ENCODE results near the gene PJA2. TPM values are rescaled to one million over a fixed set of nuclear protein-coding genes. Genes with fewer than 3 reads are reported as not detected.

The PJA2 gene
- total and polyA plus RNA-seq, 8 donors: 81.4 to 147 (median 125) TPM

DNA sequence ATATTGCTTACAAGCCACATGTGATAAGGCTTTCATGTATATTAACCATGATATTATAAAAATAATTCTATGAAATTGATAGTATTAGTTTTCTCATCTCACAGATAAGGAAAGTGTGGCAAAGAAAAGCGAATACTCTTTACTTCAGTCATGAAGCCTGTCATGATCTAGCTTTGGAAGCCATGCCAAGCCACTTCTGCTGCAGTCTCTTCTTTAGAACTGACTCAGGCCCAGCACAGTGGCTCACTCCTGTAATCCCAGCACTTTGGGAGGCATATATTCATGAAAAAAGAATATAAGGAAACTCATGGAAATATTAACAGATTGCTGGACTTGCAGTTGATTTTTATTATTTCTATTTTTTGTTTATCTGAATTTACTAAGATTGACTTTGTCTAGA, 42.9 kb upstream of the PJA2 start:
- TF ChIP-seq, protein P1, sequence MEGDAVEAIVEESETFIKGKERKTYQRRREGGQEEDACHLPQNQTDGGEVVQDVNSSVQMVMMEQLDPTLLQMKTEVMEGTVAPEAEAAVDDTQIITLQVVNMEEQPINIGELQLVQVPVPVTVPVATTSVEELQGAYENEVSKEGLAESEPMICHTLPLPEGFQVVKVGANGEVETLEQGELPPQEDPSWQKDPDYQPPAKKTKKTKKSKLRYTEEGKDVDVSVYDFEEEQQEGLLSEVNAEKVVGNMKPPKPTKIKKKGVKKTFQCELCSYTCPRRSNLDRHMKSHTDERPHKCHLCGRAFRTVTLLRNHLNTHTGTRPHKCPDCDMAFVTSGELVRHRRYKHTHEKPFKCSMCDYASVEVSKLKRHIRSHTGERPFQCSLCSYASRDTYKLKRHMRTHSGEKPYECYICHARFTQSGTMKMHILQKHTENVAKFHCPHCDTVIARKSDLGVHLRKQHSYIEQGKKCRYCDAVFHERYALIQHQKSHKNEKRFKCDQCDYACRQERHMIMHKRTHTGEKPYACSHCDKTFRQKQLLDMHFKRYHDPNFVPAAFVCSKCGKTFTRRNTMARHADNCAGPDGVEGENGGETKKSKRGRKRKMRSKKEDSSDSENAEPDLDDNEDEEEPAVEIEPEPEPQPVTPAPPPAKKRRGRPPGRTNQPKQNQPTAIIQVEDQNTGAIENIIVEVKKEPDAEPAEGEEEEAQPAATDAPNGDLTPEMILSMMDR (IDR thresholded peaks at IDR 0.05): no peak
- intact Hi-C loops (cut with DNase I): no loop called here
- DNase-seq: no peak
- Histone ChIP-seq H3K4me3 (no peak overlapping the region), H3K4me1 (peaks cover 0 to 13% of the 10 kb centered on the region in 2 donors), H3K36me3 (no peaks in the 10 kb centered on the region), H3K27me3 (no peaks in the 10 kb centered on the region), H3K9me3 (no peaks in the 10 kb centered on the region), H3K27ac (no peak overlapping the region)
- ATAC-seq: no peak

DNA sequence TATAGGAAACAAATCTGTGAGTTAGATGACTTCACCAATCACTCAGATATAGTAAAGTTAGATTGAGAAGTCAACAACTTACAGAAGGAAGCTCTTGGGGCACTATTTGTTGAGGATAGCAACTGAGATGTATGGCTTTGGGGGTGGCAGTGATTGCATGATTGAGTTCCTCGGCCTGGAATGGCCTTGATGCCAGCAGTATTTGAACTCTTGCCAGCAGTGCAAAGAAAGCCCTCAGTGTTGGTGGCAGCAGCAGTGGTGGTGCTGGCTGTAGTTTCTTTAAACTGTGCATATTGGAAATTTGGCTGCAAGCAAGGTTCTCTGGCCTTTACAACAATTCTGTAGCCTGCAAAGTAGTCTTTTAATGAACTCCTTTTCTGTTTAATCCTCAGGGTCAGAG, 41.4 kb upstream of the PJA2 start:
- Histone ChIP-seq H3K9me3 (no peaks in the 10 kb centered on the region), H3K27ac (no peak overlapping the region), H3K4me3 (no peak overlapping the region), H3K4me1 (peaks cover 0 to 11% of the 10 kb centered on the region in 2 donors), H3K36me3 (no peaks in the 10 kb centered on the region), H3K27me3 (no peaks in the 10 kb centered on the region)
- DNase-seq (no peak), ATAC-seq (no peak)
- intact Hi-C loops (cut with DNase I): no loop called here
- TF ChIP-seq, protein P1 (IDR thresholded peaks at IDR 0.05): no peak

DNA sequence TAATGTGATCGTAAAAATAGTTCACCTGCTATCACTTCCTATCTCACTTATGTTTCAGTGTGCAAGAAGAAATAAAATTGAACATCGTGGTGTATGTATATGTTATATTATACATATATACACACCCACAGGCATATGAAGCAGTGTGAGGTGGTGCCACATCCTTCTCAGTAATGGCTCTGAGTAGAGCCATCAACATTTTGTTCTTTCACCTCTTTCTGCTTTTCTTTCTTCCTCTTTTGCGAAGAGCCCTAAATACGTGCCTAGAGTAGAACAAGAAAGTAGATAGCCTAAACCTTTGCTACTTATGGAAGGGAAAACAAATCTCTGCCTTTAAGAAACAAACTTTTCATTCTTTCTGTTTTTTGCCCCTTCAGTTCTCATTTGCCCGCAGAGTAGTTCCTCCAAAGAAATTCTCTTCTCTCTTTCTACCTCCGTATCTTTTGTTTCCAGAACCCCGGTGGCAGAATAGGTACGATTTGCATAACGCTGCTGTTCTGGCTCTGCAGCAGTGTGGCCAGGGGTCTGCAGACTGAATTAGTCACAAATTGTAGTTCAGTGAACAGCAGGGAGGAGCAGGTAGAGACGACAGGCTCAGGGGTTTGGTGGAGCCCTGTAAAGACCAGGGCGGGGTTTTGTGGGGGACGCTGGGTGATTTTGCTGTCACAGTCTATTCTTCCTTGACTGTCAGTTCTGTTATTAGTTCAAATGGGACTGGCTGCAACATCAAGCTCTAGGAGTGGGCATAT, 40.5 kb upstream of the PJA2 start:
- Histone ChIP-seq H3K9me3 (no peaks in the 10 kb centered on the region), H3K4me3 (no peak overlapping the region), H3K27ac (no peak overlapping the region), H3K36me3 (no peaks in the 10 kb centered on the region), H3K27me3 (no peaks in the 10 kb centered on the region), H3K4me1 (peaks cover 0 to 3% of the 10 kb centered on the region in 2 donors)
- ATAC-seq (no peak), DNase-seq (no peak)
- intact Hi-C loops (cut with DNase I): no loop called here
- TF ChIP-seq, protein P1 (IDR thresholded peaks at IDR 0.05): no peak

DNA sequence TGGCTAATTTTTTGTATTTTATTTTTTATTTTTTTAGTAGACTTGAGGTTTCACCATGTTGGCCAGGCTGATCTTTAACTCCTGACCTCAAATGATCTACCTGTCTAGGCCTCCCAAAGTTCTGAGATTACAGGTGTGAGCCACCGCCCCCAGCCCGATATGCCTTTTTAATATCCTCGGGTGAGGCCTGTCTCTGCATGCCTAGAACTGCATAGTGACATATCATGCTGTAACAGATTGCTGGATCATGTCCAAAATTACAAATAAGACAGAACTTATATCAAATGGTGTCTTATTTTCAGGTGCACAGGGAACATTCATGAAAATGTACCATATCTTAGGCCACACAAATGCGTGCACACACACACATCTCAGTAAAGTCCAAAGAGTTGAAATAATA, 39.1 kb upstream of the PJA2 start:
- Histone ChIP-seq H3K36me3 (no peaks in the 10 kb centered on the region), H3K27me3 (no peaks in the 10 kb centered on the region), H3K9me3 (no peaks in the 10 kb centered on the region), H3K4me3 (no peak overlapping the region), H3K4me1 (no peaks in the 10 kb centered on the region), H3K27ac (no peak overlapping the region)
- no peak for DNase-seq
- intact Hi-C loops (cut with DNase I): no loop called here
- TF ChIP-seq, protein P1 (IDR thresholded peaks at IDR 0.05): no peak
- ATAC-seq: no peak

DNA sequence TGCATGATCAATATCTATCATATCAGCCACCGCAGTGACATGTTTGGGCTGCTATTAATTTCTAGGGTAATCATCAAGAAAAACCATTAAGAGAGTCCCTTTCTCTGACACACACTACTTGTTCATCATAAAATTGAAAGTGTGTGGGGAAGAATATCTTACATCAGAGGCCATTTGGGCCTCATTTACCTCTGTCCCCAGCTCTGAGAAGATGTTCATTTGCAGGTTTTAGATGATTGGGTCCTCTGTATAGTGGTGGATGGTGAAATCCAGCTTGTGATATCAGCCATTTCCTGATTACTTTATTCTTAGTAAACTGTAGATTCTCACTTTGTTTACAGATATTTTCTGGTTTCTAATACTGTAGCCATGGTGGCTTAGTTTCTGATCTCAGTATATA, 29.8 kb upstream of the PJA2 start:
- no peak for ATAC-seq
- Histone ChIP-seq H3K4me1 (no peaks in the 10 kb centered on the region), H3K27ac (no peak overlapping the region), H3K27me3 (no peaks in the 10 kb centered on the region), H3K36me3 (no peaks in the 10 kb centered on the region), H3K4me3 (no peak overlapping the region), H3K9me3 (no peaks in the 10 kb centered on the region)
- intact Hi-C loops (cut with DNase I): no loop called here
- TF ChIP-seq, protein P1 (IDR thresholded peaks at IDR 0.05): no peak
- no peak for DNase-seq

Measured in left lung (tissue), 10 donors.